Activated T-helper 9 cell treated with anti-CD3 and anti-CD28 coated beads, Interleukin-2, amount 50 U/mL, for 16 hours (primary cell): ENCODE measurements around the gene ITGAV.
A peak's percentile ranks its signal among the peaks of the same experiment; 100 is the strongest.
"Not testable (repeated sequence)": the region's sequence is repeated elsewhere in the genome, so short reads cannot be mapped to it uniquely, and the experiment has no call there.

Source experiments
- DNase-seq: peaks from one replicate; pipeline ENCODE4 v3.0.0-alpha.2; 2020; ENCODE audit warnings: low read depth

Gene ITGAV

DNA sequence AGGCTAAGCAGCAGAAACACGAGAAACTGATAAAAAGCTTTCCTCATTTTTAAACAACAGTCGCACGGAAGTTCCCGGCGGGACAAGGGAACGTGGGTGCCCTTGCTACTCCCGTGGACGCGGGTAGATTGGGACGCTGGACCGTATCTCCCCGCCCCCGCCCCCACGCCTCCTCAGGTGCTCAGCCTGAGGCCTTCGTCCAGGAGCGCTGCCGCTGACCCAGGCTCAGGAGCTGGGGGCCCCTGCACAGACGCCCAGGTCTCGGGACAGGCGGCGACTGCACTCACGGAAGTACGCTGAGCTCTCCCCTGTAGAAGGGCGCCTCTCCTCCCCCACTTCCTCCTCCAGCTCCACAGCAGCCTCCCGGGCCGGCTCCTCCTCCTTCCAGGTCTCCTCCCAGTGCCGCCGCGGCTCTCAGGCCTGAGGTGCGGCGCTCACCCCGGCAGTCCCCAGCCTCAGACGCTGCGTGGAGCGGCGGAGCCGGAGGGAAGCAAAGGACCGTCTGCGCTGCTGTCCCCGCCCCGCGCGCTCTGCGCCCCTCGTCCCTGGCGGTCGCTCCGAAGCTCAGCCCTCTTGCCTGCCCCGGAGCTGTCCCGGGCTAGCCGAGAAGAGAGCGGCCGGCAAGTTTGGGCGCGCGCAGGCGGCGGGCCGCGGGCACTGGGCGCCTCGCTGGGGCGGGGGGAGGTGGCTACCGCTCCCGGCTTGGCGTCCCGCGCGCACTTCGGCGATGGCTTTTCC lies at the start of gene ITGAV:
Gene ITGAV, plus strand, starts transcription at position 445 of the 738 bp plus-strand sequence. Its CDS starts 283 bp downstream, at position 728.
- DNase-seq: peak; percentile 74

DNA sequence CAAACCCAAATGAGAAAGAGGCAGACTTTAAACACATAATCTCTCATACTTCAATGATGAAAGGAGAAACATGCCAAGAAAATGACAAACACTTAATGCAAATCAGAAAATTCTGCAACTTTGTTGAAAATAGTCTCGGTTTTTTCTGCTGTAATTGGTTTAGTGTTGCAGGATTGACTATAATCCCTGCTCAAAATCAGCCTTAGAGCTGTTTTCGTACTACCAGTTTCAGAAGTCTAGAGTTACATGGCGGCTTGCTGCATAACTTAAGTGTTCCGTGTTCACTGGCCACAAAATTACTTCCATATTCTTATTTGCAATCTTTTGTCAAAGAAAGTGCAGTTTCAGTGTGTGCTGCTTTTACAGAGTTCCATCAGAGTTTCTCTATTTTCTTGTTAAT lies 48.9 kb upstream of the ITGAV start:
- no peak for DNase-seq

DNA sequence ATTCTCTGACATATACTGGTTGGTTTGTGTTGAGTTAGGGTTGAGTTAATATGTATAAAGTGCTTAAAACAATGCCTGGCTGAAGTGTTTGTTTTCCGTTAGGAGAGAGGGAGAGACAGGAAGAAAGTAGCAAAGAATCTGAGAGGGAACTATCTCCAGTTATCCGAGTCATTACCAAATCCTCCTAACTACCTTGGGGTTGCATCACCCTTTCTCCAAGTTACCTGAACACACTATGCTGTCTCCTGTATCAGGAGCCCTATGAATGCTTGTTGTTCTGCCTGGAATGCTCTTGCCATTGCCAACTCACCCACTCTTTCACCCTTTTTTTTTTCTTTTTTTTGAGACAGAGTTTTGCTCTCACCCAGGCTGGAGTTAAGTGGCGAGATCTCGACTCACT lies 47.9 kb upstream of the ITGAV start:
- DNase-seq: no peak

DNA sequence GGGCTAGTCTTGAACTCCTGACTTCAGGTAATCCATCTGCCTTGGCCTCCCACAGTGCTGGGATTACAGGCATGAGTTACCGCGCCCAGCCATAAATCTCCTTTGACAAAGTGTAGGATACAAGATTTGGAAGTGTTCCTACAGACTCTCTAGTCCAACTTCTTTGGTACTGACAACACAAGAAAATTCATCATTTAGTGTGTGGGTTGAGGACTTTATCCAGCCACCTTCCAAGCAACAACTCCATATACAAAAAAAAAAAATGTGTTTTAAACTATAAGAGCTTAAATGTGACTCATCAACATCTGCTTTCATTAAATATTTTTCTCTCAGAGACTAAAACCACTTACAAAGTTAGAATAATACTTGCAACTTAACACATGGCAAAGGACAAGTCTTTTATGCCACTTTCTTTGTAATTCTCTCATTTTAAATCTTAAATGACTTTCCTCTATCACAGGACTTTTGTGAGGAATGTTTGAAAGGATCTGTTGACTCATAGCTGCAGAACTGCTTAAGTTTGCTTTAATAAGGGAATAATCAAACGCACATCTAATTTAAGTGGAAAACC lies 46.2 kb upstream of the ITGAV start:
- no peak for DNase-seq

DNA sequence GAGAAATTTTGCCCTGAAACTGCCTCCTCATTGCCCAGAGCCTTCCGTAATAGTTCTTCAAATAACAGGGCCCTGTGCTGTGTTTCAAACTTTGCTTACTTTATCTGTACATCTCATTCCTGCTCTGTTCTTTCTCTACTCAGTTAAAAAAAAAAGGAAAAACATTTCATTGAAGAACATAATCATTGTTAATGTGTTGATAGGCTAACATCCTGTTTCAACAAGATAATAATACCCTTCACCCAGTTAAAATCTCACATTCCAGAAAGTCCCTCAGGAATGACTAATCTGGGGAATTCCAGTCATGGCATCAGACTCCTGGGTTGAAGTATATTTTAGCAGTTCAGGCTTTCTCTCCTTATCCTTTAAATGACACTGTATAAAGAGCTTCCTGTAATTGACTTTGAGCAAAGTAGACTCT lies 45.6 kb upstream of the ITGAV start:
- no peak for DNase-seq

DNA sequence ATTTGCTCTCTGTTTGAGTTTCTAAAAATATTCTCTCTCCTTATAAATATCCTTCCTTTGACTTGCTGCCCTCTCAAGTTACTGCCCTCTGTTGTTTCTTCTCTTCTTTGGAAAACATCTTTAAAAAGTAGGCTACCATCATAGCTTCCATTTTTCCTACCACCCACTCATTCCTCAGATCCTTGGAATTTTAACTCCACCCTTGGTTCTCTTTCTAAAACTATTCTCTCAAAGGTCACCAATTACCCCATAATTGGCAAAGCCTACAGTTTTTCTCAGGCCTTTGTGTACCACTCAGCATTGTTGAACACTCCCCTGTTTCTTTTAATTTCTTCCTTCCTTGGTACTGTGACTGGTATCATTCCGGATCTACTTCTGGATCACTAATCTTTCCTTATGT lies 43.0 kb upstream of the ITGAV start:
- DNase-seq: no peak

DNA sequence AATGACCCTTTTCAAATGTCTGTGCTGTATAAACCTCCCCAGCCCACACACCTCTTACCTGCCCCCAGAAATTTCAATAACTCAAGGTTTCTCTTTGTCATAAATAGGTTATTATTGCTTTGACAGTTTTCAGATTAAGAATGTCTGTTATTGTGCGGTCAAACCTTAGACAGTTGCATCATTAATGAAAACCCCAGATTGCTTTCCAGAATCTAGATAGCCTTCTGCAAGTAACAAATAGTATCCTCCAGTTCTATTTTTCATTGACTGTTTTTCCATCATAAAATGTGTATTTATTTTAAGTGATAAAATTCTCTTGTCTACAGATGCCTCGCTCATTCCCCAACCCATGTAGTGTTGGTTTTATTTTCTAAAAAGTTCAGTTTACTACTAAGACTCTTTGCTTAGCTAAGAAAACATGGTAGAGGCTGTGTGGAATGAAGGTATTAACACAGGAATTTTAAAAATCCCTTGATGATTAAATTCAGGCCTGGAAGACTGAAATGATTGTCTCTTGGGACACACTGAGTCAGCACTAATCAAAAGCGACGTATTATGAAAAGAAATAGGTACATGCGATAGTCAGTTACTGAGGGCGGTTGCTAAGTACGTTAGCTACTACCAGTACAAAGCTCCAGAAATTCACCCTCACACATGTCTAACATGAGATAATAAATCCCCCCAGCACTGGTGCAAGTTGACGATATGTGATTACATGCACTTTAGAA lies 38.4 kb upstream of the ITGAV start:
- DNase-seq: no peak

DNA sequence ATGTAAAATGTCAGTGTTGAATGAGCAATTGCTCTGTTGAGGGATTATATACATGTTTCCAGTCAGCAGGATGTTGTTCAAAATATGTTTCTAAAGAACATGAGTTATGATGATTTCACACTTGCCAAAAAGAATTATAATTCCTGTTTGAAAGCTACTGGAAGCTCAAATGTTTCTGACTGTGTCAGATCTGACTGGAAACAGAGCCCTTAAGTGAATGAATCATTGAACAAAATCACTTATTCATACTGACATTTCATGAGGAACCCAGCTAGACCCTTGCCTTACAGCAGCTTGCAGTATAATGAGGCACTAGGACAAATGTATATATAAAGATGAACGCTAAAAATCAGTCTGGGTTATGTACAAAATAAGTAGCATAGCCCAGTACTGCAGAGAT lies 35.4 kb upstream of the ITGAV start:
- DNase-seq: no peak

DNA sequence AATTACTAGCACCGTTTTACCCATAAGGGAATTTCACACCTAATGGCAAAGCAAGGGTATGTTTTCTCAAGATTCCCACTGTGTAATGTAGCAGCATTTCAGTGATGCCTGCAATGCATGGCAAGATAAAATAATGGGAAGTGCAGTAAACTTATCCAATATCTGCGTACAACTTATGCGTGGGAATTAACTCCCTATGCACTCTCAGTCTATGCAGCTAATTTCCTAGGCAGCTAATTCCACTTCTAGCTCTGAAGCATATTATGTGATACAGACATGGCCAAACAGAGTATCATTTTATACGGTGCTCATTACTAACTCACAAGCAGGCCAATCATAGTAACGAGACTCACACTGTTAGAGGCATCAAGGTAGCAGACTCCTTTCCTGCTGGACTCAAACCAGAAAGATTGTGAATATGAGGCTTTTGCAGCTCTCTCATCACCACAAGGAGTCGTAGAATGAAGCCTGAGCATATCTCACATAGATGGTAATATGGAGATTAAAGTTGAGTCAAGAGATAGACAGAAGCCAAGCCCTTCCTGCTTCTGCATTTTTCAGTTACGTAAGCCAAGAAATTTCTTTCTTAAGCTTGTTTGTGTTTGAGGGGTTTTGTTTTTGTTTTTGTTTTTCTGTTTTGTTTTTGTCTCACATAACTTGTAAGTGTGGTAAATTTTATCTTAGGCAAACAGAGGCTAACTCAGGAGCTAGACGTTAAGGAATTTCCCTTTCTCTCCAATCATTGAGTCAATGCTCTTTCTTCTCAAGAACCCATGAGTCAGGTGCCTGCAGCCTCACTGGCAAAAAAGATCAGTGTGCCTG lies 34.8 kb upstream of the ITGAV start:
- no peak for DNase-seq

DNA sequence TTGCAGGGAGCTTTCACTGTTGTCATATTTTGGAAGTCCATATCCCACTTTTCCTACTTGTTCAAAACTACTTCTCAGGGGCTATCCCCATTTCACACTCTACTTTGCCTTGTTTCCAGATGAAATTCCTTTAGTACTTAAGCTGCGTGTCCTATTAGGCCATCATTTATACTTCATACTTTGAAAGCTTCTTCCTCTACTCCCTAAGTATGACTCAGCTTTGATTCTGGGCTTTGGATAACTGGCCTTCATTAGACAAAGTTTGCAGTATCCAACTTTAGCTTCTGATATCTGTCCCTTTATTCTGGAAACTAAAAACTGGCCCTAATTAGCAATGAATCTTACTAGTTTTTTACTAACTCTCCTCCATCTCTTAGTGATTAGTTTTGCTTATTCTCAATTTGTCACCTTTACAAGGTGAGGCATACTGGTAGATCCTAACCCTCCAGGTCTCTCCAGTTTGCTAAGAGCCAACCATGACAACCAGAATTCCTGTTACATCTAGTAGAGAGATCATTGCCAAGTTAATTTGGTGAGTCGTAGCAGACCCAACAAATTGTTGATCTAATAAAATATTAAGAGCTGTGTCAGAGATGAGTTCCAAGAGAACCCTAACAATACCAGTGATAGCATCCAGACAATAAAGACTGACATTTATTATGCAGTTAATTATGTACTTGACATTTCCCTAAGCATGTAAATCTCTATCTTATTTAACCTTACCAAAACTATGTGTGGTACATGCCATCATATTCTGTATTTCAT lies 31.2 kb upstream of the ITGAV start:
- DNase-seq: no peak

DNA sequence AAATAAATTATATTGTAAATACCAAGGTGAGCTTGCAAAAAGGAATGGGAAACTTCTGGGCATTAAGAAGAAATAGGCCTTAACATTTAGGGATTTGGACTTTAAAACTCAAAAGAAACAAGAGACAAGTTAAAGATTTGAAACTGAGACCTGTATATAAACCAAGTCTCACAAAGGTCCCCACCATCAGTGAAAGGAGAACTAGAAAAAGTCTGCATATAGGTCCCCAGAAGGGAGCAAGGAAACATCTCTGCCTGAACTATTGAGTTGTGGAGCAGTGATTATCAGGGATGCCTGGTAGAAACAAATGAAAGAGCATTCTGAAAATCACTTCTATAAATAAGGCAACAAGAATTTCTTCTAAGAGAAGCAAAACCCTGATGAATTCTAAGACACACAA lies 30.5 kb upstream of the ITGAV start:
- no peak for DNase-seq

DNA sequence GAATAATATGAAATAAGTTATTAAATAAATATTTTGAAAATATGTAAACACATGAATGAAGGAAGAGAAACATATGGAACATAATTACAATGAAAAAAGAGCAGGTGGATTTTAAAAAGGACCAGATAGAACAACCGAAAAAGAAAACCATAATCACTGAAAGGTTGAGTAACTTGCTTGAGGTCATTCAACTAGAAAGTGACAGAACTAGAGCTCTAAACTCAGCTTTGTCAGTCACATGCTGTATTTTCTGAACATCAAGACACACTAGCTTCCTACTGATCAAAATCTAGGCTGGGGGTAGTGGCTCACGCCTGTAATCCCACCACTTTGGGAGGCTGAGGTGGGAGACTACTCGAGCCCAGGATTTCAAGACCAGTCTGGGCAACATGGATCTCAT lies 30.0 kb upstream of the ITGAV start:
- no peak for DNase-seq

DNA sequence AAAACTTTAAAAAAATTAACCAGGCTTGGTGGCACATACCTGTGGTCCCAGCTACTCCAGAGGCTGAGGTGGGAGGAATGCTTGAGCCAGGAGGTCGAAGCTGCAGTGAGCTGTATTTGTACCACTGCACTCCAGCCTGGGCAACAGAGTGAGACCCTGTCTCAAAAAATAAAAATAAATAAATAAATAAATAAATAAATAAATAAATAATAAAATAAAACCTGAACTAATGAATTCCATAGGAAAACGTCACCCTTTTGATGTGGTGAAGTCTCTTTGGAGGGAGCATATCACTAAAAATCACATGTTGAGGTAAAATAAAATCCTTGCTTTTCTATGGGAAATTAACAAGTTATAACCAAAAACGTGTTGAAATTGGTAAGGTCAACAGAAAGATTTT lies 29.6 kb upstream of the ITGAV start:
- no peak for DNase-seq

DNA sequence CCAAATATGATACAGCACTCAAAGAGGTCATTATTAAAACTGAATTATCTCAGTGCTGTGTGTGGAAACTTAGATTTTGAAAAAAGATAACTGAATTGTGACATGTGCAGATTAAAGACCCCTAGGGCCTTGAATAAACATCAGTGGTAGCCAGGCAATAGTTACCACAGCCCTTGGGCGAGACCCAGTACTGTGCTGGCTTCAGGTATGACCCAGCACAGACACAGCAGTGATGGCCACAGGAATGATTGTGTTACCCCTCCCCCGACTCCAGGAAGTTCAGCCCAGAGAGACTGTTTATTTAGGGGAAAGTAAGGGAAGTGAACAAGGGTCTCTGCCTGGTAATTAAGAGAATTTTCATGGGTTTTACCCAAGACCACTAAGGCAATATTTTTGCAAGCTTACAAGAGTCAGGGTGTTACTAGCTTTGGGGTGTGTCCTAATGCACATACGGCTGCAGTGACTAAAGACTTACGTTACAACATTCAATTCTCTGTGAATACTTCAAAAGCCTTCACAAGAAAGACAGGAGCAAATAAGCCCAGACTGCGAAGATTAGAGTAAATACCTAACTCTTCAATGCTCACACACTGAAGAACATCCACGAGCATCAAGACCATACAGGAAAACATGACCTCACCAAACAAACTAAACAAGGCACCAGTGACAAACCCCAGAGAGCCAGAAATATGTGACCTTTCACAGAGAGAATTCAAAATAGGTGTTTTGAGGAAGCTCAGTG lies 28.2 kb upstream of the ITGAV start:
- no peak for DNase-seq

DNA sequence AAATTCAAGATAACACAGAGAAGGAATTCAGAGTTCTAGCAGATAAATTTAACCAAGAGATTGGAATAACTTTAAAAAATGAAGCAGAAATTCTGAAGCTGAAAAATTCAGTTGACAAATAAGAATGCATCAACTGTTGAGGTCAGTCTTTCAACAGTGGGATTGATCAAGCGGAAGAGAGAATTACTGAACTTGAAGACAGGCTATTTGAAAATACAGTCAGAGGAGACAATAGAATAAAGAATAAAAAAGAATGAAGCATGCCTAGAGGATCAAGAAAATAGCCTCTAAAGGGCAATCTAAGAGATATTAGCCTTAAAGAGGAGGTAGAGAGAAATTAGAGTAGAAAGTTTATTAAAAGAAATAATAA lies 27.7 kb upstream of the ITGAV start:
- no peak for DNase-seq

DNA sequence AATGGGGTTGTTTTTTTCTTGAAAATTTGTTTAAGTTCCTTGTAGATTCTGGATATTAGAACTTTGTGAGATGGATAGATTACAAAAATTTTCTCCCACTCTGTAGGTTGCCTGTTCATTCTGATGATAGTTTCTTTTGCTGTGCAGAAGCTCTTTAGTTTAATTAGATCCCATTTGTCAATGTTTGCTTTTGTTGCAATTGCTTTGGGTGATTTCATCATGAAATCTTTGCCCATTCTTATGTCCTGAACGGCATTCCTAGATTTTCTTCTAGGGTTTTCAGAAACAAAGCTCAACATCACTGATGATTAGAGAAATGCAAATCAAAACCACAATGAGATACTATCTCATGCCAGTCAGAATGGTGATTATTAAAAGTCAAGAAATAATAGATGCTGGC lies 21.3 kb upstream of the ITGAV start:
- not testable (repeated sequence) for DNase-seq

DNA sequence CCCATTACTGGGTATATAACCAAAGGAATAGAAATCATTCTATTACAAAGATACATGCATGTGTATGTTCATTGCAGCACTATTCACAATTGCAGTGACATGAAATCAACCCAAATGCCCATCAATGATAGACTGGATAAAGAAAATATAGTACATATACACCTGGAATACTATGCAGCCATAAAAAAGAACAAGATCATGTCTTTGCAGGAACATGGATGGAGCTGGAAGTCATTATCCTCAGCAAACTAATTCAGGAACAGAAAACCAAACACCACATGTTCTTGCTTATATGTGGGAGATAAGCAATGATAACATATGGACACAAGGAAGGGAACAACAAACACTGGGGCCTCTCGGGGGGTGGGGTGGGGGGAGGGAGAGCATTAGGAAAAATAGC lies 20.7 kb upstream of the ITGAV start:
- not testable (repeated sequence) for DNase-seq

DNA sequence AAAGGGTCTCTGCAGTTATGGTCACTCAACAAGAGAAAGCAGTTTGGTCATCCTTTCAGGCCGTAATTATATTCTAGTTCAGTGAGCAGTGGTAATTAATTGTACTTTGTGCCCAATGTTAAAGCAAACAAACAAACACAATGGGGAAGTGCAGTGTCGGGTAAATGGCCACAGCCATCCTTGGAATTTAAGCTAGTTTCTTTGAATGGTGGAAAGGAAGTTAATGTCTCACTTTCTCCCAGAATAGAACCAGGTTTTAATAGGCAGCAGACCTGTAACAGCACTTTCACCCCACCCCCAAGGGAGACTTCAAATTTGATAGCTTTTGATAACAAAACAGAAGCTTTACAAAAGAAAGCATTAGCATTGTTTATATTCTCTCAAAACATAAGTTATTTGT lies 20.0 kb upstream of the ITGAV start:
- no peak for DNase-seq

DNA sequence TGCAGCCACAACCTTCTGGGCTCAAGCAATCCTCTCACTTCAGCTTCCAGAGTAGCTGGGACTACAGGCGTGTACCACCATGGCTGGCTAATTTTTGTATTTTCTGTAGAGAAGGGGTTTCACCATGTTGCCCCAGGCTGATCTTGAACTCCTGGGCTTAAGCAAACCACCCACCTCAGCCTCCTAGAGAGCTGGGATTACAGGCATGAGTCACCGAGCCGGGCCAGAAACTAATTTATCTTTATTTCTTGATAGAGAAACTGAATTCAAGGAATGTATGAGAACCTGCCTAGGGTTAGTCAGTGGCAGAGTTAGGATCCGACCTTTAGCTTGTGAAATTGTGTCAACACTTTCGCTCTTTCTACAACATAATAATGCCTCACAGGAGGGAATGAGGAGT lies 19.3 kb upstream of the ITGAV start:
- DNase-seq: no peak

DNA sequence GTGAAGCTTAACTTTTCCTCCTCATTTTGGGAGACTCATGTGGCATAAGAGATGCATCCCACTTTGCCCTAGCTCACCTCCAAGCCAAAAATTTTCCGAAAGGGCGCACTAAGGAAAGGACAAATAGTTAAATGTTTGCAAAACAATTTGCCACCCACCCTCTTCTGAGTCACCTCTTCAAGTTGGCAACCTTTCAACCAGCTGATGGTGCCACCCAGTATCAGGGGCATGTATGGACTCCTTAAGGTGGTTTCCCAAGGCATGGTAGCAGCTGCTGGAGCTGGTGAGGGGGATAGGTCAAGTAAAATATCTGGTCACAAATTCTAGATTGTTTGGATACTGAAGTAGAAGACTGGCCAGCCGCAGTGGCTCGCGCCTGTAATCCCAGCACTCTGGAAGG lies 17.2 kb upstream of the ITGAV start:
- DNase-seq: no peak

DNA sequence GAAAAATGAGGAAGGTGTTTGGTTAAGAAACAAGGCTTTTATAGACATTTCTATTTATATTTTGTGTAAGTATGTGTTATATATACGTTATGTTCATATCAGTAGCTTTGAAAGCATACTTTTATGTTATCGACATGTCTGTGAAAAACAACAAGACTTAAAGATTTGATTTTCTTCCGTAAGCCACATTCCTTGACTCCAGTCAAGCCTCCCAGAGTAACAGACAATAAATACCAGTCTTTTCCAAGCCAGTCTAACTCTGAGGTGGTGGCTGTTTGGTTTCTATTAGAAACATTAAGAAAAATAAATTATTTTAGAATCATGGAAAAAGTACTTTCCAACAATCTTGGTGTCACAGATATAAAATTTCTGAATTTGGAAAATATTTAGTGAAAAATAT lies 16.3 kb upstream of the ITGAV start:
- DNase-seq: no peak
